ENCODE results near the gene PLSCR1.
"Not testable (repeated sequence)": the region's sequence is repeated elsewhere in the genome, so short reads cannot be mapped to it uniquely, and the experiment has no call there.

- not testable (repeated sequence) for TF ChIP-seq CTCF (conservative IDR thresholded peaks at IDR 0.05; ENCODE audit: low read depth, low read length); POLR2A (IDR thresholded peaks at IDR 0.05; ENCODE audit: low read depth, low read length); RAD21 (IDR thresholded peaks at IDR 0.05; ENCODE audit: low read length); MAFK (IDR thresholded peaks at IDR 0.05; ENCODE audit: low read depth, low read length); CEBPB (IDR thresholded peaks at IDR 0.05; ENCODE audit: low read depth, low read length); BHLHE40 (IDR thresholded peaks at IDR 0.05; ENCODE audit: low read depth, low read length); MAZ (IDR thresholded peaks at IDR 0.05; ENCODE audit: borderline replicate concordance, low read depth, low read length); CHD1 (IDR thresholded peaks at IDR 0.05; ENCODE audit: low read depth, low read length); RFX5 (IDR thresholded peaks at IDR 0.05; ENCODE audit: low read depth, low read length); MXI1 (IDR thresholded peaks at IDR 0.05; ENCODE audit: borderline replicate concordance, low read depth, low read length); USF2 (IDR thresholded peaks at IDR 0.05; ENCODE audit: low read depth, low read length); RCOR1 (IDR thresholded peaks at IDR 0.05; ENCODE audit: insufficient replicate concordance, low read length); SMC3 (IDR thresholded peaks at IDR 0.05; ENCODE audit: low read depth, low read length); NFE2L2 (IDR thresholded peaks at IDR 0.05; ENCODE audit: low read depth, low read length)
Observed at GRCh38 chr3:146522174-146523158, 21.9 kb downstream of the PLSCR1 start.

Measured in IMR-90 (cell line).